IPS-15b (cell line): ENCODE measurements around the gene RGPD4.

Experiments
- H3K27me3 ChIP-seq: one replicate; pipeline ENCODE4 v1.6.1; 2013; ENCODE audit warnings: low read length; ENCODE audit not compliant: control insufficient read depth, insufficient read depth
- H3K36me3 ChIP-seq: one replicate; pipeline ENCODE4 v1.6.1; 2013; ENCODE audit warnings: low read length; ENCODE audit not compliant: control insufficient read depth, insufficient read depth
- H3K4me1 ChIP-seq: one replicate; pipeline ENCODE4 v1.6.1; 2013; ENCODE audit warnings: mild to moderate bottlenecking, low read length; ENCODE audit not compliant: control insufficient read depth, insufficient read depth
- H3K4me3 ChIP-seq: one replicate; pipeline ENCODE4 v1.5.1; 2013; ENCODE audit warnings: low read depth, low read length
- H3K9ac ChIP-seq: one replicate; pipeline ENCODE4 v1.6.1; 2013; ENCODE audit warnings: low read depth, mild to moderate bottlenecking, low read length
- H3K9me3 ChIP-seq: one replicate; pipeline ENCODE4 v1.6.1; 2013; ENCODE audit warnings: mild to moderate bottlenecking, low read length; ENCODE audit not compliant: control insufficient read depth, insufficient read depth

Gene RGPD4

DNA sequence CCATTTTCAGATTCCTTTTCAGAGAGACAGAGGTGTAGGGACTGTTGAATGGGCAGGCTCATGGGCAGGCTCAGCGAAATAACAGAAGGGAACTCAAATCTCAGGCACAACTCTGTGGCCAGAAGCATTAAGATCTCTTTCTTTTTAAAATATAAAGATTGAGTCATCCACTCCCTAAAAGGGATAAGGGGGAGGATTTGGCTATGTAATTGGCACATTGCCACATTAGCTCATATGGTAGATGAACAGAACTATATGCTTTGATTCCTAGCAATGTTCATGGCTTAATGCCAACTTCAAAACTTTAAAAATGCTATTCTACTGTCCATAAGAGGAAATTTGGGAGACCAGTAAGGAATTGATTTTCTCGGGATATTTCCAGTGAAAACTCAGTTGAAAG lies 105.8 kb downstream of the RGPD4 start:
- Histone ChIP-seq H3K9me3 (no peaks in the 10 kb centered on the region), H3K4me3 (no peak overlapping the region), H3K9ac (no peak overlapping the region), H3K27me3 (no peaks in the 10 kb centered on the region), H3K36me3 (no peaks in the 10 kb centered on the region), H3K4me1 (no peaks in the 10 kb centered on the region)

DNA sequence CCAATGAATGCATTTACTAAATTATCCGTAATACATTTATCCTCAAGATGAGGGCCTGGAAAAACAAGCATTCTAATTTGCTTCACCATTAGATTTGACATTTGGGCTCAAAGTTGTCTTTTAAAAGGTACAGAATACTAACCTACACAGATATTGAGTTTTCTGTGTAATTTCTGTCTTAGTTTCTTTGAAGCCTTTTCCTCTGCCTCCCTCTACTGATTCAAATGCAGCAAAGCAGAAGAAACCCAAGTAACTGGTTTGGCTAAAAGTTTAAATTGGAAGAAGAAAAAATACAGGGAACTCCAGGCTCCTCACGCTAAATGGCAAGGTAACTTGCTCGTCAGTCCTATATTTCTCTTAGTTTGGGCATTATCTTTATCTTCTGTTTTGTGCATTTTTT lies 106.3 kb downstream of the RGPD4 start:
- H3K9me3 ChIP-seq, result no peaks in the 10 kb centered on the region
- no peaks in the 10 kb centered on the region for H3K4me1 ChIP-seq
- H3K36me3 ChIP-seq, result no peaks in the 10 kb centered on the region
- H3K4me3 ChIP-seq, result no peak overlapping the region
- H3K27me3 ChIP-seq, result no peaks in the 10 kb centered on the region
- H3K9ac ChIP-seq, result no peak overlapping the region

DNA sequence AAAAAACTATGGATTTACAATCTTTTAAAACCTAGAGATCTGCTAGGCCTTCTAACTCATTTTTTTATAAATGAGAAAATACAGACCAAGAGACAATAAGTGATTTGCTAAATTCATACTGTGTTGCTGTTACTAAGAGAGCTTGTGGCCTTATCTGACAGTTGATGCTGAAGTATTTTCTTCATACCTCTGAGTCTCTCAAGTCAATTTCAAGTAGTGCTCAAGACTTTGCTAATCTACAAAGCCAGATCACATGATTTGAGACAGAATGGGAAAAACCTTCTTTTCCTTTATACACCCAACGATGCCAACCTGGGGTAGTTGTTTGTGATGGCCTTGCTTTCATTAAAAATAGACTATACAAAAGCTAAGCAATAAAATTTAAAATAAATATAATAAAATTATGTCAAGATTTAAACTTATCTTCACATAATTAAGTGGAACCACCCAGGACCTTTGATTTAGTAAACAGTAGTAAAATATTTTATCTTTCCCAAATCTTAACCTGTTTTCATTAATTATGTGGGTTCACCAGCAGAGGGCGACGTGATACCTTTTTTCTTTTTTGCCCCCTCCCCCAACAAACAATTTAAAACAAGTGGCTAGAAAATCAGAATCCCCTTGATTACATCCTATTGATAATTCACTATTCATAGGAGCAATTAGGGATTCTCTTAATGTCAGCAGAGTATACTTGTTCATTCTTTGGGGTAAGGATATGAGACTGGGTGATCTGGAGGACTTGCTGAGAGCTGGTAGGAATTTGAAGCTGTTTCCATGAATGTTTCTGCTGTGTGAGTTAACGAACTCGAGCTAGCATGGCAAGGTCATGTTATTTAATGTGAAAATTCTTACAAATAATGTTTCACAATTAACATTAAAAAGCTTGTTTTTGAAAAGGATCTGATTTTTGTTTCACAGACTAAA lies 110.0 kb downstream of the RGPD4 start:
- H3K9me3 ChIP-seq, result no peaks in the 10 kb centered on the region
- H3K27me3 ChIP-seq, result no peaks in the 10 kb centered on the region
- H3K4me3 ChIP-seq, result no peak overlapping the region
- no peaks in the 10 kb centered on the region for H3K4me1 ChIP-seq
- H3K9ac ChIP-seq, result no peak overlapping the region
- no peaks in the 10 kb centered on the region for H3K36me3 ChIP-seq
